Ovary (tissue), 3 donors: ENCODE results near the gene KCND3.

Experiments used
- CTCF ChIP-seq, 3 donors: fragments of 450-650 bp in 2 of 3; fragments of 200-600 bp in 1 of 3; IDR thresholded peaks; one replicate each; pipeline versions ENCODE4 v1.5.1 to v1.8.0; 2016 to 2022; ENCODE audit warnings: antibody characterized with exemption in 3 of 3, mild to moderate bottlenecking in 1 of 3
- EP300 ChIP-seq: sonication (generic); formaldehyde crosslinking; IDR thresholded peaks from one replicate; pipeline ENCODE4 v1.6.1; 2017; ENCODE audit warnings: antibody characterized with exemption
- POLR2A ChIP-seq: fragments of 450-650 bp; IDR thresholded peaks from one replicate; pipeline ENCODE4 v1.6.1; 2017; ENCODE audit warnings: antibody characterized with exemption, mild to moderate bottlenecking, moderate library complexity
- donor health status: DM: no; HTN: no; CAD: no.

- TF ChIP-seq CTCF (IDR thresholded peaks at IDR 0.05) (no peak), POLR2A (no peak), EP300 (no peak)
These were observed 161.5 kb downstream of the KCND3 start for GRCh38 chr1:111827946-111828345.
